GM18499 (cell line): ENCODE results near the gene PNKP.

Experiments used
- ATAC-seq: cut with Tn5 transposase; IDR thresholded peaks from one replicate; pipeline ENCODE4 v1.9.1; 2021; ENCODE audit warnings: moderate number of reproducible peaks; ENCODE audit not compliant: insufficient read depth, unreplicated experiment

The PNKP gene

DNA sequence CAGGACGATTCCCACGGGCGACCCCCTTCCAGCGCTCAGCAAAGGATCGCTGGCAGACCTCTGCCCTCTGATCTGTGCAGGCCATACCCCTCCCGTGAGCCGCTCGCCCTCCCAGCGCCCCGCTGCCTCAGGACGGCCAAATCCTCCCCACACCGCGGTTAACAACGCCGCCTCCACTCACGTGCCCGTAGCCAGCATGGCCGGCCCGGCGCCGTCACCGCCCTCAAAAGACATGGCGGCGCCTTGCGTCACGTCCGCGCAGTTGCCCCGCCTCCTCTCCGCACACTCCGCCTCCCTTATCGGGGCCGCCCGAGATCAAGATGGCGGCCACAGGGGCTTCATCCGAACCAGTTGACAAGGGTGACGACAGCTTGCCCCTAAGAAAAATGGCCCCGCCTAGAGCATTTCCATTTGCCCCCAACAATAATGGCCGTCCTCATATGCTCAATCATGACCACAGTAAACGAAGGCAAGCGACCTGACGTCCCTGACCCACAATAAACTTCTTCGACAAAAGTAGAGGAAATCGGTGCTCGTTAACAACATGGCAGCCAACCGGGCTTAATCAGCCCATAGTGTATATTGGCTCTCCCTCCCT, 9.1 kb upstream of the PNKP start:
- peak; percentile 34 for ATAC-seq

DNA sequence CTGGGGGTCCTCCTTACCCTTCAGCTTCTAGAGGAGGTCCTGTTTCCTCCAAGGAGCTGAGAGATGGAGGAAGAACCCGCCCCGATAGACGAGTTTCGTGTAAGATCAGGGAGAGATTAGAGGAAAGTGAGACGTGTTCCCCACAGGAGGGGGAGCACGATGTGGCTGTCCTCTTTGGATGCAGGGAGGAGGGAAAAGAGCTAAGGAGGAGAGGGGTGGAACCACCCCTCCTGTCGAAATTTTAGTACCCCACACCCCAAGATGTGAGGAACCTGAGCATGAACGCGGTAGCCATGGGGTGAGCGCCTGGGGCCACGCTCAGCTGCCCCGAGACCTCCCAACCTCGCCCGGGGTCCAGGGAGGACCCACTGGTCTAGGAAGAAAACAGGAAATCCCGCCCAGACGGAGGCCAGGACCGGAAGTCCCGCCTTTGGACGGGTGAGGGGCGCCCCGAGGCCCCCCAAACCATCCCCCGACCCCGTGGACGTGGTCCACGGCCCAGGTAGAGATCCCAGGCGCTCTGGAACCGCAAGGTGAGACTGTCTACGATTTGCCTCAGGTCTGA, 8.6 kb upstream of the PNKP start:
- ATAC-seq, result no peak

DNA sequence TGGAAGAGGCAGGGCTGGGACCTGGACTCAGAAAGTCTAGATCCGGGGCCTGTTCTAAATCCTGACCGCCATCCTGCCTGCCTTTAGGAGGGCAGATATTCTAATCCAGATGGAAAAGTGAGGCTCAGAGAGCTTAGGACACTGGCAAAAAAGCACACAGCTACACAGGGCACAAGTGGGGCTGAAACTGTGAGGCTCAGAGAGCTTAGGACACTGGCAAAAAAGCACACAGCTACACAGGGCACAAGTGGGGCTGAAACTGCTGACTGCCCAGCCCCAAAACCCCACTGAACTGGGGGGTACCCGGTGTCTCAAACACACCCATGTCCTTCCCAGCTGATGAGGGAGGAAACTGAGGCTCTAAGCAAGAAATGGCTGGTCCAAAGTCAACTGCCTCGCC, 7.8 kb upstream of the PNKP start:
- no peak for ATAC-seq

DNA sequence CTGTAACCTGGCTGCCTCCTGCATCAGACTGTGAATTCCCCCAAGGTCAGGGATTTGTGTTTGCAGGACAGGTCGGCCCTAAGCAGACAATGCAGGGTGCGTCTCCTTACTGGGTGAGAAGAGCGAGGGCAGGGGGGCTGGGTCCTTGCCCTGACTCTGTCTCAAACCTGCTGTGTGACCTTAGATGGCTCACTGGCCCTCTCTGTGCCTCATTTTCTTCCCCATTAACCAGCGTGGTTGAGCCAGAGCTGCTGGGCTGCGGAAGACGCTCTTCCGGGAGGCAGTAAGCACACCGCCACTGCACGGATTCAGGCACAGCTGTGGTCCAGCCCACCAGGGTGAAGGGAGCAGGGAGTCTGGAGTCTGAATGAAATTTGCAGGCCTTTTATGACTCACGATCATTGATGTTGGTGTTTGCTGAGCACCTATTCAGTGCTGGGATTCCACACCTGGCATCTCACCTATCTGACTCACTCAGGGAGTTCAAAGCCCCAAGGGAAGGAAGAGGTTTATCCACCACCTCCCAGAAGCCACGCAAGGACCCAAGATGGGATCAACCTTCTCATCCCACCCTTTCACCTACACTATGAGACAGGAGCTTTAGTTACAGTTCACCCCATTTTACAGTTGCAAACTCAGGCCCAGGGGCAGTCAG, 7.3 kb upstream of the PNKP start:
- ATAC-seq, result no peak

DNA sequence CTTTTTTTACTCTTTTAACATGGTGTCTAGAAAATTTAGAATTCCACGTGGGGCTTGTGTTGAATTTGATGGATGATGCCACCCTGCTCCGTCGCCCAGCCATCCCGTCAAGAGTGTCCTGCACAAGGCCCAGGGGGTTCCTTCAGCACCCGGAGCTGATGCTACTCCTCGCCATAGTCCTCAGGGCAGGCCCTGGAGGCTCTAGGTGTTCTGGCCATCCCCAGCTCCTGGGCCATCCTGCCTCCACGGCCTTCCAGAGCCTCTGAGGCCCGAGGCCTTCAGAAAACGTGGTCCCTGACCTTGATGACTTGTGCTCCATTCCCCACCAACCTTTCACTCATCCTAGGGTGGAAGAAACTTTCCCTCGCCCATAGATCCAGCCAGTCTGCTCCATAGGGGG, 6.5 kb upstream of the PNKP start:
- ATAC-seq, result no peak

DNA sequence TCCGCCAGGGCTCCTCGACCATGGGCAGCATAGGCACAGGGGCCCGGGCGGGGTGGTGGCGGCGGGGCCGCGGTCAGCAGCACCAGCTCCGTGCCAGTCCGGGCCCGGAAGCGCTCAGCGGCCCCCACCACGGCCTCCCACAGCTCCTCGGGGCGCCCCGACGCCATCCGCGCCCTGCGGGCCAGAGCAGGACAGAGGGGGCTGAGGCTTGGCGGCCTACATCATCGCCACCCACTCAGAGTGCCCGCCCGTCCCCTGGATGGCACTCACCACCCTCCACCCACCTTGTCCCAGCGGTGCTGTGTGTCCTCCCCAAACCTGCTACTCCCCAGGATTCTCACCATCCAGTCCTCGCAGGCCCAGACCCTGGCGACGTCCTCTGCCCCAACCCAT, 5.7 kb upstream of the PNKP start:
- ATAC-seq, result no peak

DNA sequence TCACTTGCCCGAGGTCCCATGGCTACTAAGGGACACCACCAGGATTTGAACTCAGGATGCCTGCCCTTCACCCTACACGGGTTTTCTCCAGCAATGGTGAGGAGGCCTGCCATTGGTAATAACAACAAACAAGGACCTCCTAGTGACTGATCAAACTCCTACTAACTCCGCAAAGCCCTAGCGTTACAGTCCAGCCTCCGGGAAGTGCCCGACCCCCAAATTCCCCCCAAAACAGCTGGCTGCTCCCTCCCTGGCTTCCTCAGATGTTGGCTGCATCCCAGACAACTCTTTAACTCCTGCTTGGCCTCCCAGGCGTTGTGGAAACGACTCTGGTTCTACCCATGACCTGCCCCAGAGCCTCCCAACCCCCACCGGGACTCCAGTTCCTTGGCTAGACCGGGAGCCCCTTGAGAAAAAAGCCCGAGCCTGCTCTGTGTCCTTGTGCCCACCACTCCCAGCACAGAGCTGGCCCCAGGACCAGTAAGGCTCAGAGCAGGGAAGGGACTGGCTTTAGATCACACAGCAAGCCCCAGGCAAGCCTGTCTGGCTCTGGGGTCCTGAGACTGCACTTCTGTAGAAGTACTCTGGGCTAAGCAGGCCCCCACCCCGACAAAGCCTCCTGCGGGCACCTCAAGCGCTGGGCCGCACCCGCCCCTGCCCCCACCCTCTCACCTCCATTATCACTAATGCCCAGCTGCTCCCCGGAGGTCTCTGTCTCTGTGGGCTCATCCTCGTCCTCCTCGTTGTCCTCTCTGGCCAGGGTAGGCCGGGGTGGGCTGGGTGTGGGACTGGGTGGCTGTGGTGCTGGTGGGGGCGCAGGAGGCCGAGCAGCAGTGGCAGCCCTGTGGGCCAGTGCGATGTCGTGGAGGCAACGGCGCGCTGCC, 5.1 kb upstream of the PNKP start:
- no peak for ATAC-seq

DNA sequence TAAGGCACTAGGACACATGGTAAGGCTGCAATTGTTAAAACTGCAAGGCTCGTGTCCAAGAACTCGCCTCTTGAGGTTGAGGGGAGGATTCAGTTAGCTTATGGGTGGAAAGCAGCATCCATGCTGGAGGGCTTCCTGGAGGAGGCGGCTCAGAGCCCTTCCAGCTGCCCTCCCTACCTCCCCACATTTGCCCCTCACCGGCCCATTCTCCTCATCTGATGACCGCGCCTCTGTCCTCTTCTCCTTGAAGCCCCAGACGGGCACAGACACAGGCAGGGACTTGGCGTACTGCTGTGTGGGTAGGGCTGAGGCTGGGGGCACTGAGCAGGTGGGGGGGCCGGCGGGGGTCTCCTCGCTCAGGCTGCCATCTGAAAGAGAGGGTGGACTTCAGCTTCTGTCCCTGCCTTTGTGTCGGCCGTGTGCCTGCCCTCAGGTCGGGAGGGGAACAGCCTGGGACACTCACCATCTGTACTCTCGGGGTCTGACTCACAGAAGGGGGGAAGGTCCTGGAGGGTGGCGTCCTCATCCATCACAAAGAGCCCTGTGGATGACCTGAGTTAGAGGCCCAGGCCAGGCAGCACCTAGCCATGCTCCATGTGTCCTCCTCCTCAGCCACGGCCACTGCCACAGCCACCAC, 4.1 kb upstream of the PNKP start:
- no peak for ATAC-seq

DNA sequence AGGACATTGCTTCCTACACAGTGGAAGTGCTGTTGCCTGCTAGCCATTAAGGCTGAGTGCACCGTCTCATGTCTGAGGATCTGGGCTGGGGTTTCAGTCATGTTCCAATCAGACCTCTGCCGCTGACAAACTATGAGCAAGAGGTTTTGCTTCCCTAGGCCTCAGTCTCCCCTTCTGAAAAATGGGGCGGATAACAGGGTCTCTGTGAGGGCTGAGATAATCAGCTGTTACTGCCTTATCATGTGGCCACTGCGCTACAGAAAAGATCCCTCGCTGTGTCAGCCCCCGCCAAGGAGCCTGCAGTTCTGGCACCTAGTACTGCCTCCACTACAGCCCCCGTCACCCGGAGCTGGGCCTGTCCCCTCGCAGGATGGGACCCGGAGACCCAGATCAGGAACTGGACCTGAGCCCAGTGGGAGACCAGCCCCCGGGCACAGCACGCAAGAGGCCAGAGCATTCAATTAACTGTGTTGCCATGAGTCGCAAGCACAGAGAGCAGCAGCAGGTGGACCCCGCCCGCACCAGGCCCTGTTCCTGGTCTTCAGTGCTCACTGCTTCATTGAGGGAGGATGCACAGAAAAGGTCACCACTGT, 3.0 kb upstream of the PNKP start:
- ATAC-seq, result no peak

DNA sequence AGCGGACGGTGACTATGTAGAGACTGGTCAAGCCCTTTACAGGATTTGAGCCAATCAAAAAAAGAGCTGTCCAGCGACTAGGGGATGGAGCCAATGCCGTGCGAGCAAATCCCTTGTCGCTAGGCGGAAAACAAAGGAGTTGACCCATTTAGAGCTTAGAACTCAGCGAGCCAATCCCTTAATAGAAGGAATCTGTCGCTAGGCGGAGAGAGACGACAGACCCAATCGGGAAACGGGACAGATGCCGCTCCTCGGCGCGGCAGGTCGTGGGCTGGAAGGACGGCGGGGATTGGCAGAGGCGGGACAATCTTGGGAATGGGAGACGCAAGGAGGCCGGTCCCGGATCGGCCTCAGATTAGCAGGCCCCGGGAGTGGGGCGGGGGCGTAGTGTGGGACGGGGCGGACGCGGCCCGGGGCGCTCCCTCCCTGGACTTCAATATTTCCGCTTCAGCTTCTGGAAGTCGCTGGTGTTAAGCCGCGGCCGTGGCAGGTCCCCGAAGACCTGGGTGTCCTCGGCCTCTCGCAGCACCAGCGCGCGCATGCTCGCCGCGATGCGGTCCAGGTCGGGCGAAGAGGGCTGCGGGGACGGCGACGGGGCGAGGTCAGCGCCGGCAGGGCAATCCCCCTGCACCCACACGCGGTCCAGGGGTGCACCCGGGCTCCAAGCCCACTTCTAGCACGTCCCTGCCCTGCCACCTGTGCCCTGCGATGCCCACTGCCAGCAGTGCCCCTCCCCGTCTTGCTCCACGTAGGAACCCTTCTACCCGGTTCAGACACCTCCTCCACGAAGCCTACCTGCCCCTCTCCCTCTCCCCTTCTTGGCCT, 2.3 kb upstream of the PNKP start:
- ATAC-seq, result peak; percentile 47

DNA sequence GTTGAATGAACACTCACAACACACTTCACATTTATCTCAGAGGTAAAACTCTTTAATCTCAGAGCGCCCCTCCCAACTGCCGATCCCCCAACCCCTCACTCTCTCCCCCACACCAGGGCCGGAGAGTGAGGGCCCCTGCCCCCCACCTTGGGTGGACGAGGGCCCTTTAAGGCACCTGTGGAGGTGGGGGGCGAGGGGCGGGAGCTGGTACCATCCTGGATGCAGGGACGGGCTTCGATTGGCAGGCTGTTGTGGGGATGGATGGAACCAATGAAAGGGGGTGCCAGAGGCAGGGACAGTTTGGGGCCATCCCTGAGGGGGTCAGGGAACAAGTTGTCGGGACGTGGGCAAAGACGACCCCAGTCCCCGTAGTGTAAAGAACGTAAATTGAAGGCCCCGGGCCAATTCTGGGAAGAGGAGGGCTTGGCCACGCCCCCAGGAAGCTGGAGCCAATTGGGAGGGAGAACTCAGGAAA, 1.7 kb upstream of the PNKP start:
- no peak for ATAC-seq

DNA sequence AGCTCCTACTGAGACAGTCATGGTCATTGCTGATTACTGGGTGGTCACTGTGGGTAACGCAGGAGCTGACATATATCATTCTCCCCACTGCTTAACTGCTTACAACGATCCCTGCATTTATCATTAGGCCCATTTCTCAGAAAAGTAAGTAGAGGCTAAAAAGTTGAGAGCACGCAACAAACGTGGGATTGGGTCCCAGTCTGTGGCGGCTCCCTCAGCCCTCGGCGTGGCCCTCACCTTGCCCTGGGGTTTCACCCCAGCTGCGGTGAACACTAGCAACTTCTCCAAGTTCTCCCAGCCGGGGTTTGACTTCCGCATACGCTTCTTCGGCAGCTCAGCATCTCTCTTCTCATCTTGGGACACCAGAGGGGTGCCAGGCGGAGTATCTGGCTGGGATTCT, 2.5 kb downstream of the PNKP start:
- ATAC-seq, result no peak

DNA sequence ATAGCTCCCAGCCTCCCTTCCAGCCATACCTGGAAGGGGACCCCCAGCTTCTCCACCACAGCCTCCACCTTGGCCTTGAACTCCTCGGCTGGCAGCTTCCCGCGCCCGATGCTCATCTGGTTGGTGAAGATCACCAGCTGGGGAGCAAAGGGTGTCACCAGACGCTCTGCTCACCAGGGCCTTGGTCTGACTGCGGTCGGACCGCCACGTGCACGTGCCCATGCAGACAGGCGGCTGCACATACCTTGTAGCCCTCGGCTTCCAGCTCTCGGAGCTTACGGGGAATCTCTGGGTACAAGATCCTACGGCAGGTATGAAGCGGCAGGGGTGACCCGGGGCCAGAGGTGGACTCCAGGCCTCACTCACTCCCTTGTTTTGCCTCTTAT, 3.4 kb downstream of the PNKP start:
- ATAC-seq, result no peak

DNA sequence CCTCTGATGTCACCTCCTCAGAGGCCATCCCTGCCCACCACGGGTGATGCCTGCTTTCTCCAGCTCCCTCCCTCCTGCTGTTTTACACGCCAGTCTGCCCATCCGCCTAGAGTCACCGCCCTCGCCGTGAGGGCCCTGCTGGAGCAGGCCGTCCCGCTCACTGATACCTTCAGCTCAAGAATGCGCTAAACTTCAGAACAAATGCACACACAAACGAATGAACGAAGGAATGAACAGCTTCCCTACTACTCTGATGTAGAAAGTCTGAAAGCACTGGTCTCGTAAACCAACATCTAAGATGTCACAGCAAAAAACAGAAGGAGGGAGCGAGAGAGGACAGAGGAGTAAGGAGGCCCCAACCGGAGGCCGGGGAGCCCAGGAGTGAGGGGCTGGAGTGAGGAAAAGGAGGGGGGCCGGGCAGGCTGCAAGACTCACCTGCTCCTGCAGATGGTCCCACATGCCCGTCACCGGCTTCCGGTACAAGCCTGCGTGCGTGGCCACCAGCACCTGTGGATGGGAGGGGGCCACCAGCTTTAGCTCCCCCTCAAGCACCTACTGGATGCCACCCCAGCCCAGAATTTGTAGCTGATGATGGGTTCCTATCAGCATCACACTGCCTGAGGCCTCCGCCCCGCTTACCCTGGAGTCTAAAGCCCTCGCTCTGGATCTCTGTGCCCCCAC, 4.0 kb downstream of the PNKP start:
- no peak for ATAC-seq

DNA sequence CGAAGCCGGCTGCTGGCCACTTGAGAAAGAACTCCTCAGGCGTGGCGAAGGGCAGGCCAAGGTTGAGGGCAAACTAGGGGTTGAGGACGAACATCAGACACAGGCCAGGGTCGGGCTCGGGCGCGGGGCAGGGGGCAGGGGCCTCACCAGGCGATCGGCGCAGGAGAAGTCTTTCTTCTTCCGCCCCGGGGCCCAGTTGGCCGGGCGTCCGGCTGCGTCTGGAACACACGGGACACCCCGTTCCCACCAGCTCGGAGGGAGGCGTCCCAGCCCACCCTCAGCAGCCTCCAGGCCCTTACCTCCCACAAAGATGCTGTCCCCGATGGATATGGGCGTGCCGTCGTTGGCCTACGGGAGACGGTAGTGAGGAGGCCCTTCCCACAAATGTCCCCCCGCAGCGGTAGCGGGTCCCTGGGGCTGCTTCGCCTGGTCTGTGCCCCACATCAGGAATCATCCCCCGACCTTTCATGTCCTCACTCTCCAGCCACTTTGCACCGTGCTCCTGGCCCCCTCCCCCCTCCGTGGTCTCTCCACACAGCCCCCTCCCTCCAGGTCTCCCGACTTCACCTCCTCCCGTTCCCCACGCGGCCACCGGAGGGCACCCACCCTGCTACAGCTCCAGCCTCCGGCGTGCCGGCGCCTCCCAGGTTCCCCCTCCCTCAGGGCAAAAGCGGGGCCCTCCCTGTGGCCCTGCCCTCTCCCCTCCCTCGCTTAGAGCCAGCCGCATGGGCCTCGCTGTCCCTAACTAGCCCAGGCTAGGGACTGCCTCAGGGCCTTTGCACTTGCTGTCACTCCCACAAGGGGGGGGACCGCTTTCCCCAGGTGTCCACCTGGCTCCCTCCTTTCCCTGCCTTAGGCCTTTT, 4.8 kb downstream of the PNKP start:
- ATAC-seq, result no peak

DNA sequence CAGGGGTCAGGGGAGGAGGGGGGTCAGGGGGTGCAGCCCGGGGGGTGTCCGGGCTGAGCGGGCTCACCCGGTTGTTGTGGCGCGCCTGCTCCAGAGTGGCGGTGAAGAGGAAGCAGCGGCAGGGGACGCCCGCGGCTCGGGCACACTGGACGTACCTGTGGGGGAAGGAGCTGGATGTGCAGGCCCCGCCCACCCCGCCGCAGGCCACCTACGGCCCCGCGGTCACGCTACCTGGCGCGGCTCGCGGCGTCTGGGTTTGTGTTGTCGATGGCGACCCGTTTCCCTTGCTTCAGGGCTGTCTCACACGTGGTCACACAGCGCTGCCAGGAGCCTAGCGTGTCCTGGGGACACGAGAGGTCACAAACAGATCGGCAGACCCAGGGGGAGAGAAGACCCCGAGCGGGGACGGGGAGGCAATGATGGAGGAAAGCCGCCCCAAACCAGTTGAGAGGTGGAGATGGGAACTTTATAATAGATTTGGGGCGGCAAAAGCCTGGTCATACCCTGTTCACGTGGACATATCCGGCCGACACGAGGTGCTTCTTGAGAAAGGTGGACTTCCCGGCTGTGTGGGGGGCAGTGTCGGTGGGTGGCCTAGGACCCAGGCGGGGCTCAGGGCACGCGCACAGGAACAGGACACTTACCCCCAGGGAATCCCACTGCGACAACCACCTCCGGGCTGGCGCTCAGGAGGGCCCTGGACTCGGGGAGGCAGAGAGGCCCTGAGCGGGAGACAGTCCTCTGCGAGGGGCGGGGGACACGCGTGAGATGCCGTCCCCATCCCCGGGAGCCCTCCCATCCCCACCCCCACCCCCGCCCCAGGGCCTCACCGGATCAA, 5.6 kb downstream of the PNKP start:
- no peak for ATAC-seq

DNA sequence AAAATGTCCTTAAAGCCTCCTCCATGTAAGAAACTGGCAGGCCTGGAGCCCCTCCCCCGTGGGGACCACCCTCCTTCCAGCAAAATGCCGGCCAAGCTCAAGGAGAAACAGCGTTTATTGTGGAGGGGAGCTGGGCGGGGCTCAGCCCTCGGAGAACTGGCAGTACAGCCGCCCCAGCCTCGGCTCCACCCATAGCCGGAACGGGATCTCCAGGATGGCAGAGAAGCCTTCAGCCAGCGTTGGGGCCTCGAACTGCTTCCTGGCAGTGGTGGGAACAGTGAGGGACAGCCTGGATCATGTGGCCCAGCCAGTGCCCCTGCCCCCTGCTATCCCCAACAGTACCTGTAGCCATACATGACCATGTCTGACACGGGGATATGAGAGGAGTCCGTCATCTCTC, 6.3 kb downstream of the PNKP start:
- no peak for ATAC-seq
